ENCODE measurements around the gene NOCT. TPM values are rescaled to one million over a fixed set of nuclear protein-coding genes. Genes with fewer than 3 reads are reported as not detected.

NOCT gene
- total and polyA plus RNA-seq, 2 donors (not counting 3 experiments of a cell fraction or from before 2014, with no cell fraction given) = 7.6 to 20.1 TPM

- H3K36me3 ChIP-seq (ENCODE audit: control insufficient read depth in 2 of 2, extremely low read depth in 1 of 2, insufficient read depth in 2 of 2, low read length in 2 of 2) = no peaks in the 10 kb centered on the region
- CTCF ChIA-PET = interaction anchor here (1.9 to 10.0 kb wide), 2 partner anchors 13 to 78 kb away, joined by 7 to 124 read pairs; no protein-coding TSS in a partner anchor
Measured at GRCh38 chr4:139015948-139016471, 429 bp downstream of the NOCT start.

More at GRCh38 chr4:139015948-139016471, 429 bp downstream of the NOCT start:
- FAIRE-seq (peak; percentile 57), DNase-seq (ENCODE audit: low read depth, low spot score) (peak; percentile 50)
- intact Hi-C loops (cut with micrococcal nuclease) = loop anchor here (1.0 to 10.0 kb wide), 7 partner anchors 67 to 1079 kb away; partner anchors contain the start of gene ELF2
- Histone ChIP-seq H3K4me2 (ENCODE audit: insufficient read depth, low read length) (peak overlapping the region; percentile 97), H3K27ac (ENCODE audit: insufficient read depth, low read depth, low read length) (peak overlapping the region; percentile 100), H3K79me2 (ENCODE audit: control insufficient read depth, insufficient read depth, low read length) (peaks cover 53% of the 10 kb centered on the region), H3K9me3 (replicated peaks; ENCODE audit: control insufficient read depth, insufficient read depth, low read length) (no peaks in the 10 kb centered on the region), H2AFZ (ENCODE audit: low read depth, low read length) (no peak overlapping the region), H3K9ac (replicated peaks; ENCODE audit: extremely low read depth, insufficient read depth, low read length) (peak overlapping the region; percentile 98), H3K4me3 (replicated peaks in 1 of 3; ENCODE audit: insufficient read depth in 1 of 3, low read depth in 1 of 3, low read length in 3 of 3) (peak overlapping the region; percentile 90 to 100 (median 99)), H3K9me1 (replicated peaks; ENCODE audit: control insufficient read depth, extremely low read depth, insufficient read depth, low read length) (no peaks in the 10 kb centered on the region), H3K4me1 (ENCODE audit: control insufficient read depth, extremely low read depth, insufficient read depth, low read length) (peaks cover 35% of the 10 kb centered on the region), H3K27me3 (ENCODE audit: control insufficient read depth in 2 of 2, insufficient read depth in 2 of 2, low read length in 2 of 2) (no peaks in the 10 kb centered on the region), H4K20me1 (replicated peaks; ENCODE audit: control insufficient read depth, extremely low read depth, insufficient read depth, low read length) (peaks cover 4% of the 10 kb centered on the region)
- dilution Hi-C loops (cut with MboI; ENCODE audit: extremely low pct_ligation_motif_present, low sequenced_read_pairs) = no loop called here
- TSS peak; percentile 42 for BruUV-seq (replicated peaks)
- TF ChIP-seq POLR2AphosphoS5 (IDR thresholded peaks at IDR 0.05; ENCODE audit: insufficient read depth, low read depth, low read length) (no peak), FOS (IDR thresholded peaks at IDR 0.05; ENCODE audit: borderline replicate concordance, insufficient read depth, low read length) (no peak), GATA2 (IDR thresholded peaks at IDR 0.05; ENCODE audit: insufficient read depth, insufficient read length, low read depth, low read length) (no peak), EZH2 (IDR thresholded peaks at IDR 0.05; ENCODE audit: borderline replicate concordance, low read depth, low read length, severe bottlenecking) (no peak), POLR2A (IDR thresholded peaks at IDR 0.05; ENCODE audit: low read depth, low read length) (no peak), JUN (IDR thresholded peaks at IDR 0.05; ENCODE audit: borderline replicate concordance, insufficient read depth, insufficient read length, low read depth) (no peak), MYC (IDR thresholded peaks at IDR 0.05; ENCODE audit: low read depth, low read length) (no peak), MAX (IDR thresholded peaks at IDR 0.05; ENCODE audit: insufficient read depth, insufficient read length) (no peak)
- TF ChIP-seq, protein P1, sequence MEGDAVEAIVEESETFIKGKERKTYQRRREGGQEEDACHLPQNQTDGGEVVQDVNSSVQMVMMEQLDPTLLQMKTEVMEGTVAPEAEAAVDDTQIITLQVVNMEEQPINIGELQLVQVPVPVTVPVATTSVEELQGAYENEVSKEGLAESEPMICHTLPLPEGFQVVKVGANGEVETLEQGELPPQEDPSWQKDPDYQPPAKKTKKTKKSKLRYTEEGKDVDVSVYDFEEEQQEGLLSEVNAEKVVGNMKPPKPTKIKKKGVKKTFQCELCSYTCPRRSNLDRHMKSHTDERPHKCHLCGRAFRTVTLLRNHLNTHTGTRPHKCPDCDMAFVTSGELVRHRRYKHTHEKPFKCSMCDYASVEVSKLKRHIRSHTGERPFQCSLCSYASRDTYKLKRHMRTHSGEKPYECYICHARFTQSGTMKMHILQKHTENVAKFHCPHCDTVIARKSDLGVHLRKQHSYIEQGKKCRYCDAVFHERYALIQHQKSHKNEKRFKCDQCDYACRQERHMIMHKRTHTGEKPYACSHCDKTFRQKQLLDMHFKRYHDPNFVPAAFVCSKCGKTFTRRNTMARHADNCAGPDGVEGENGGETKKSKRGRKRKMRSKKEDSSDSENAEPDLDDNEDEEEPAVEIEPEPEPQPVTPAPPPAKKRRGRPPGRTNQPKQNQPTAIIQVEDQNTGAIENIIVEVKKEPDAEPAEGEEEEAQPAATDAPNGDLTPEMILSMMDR (IDR thresholded peaks at IDR 0.05; ENCODE audit: extremely low read depth in 1 of 2, insufficient read depth in 1 of 2, low read depth in 1 of 2, low read length in 2 of 2) = no peak
- POLR2A ChIA-PET = no interaction called here

All from endothelial cell of umbilical vein (primary cell).